HG03139 (cell line): Measurements from ENCODE around the gene RBMS1.
"Not testable (repeated sequence)": the region's sequence is repeated elsewhere in the genome, so short reads cannot be mapped to it uniquely, and the experiment has no call there.

Experiments
- ATAC-seq: cut with Tn5 transposase; IDR thresholded peaks from one replicate; pipeline ENCODE4 v1.9.1; 2021; ENCODE audit not compliant: unreplicated experiment

RBMS1 gene

GRCh38 chr2:160472839-160473251, 20.8 kb downstream of the RBMS1 start:
- ATAC-seq = no peak

GRCh38 chr2:160471950-160472349, 21.7 kb downstream of the RBMS1 start:
- ATAC-seq = no peak

- ATAC-seq = no peak
These were observed 23.9 kb downstream of the RBMS1 start for GRCh38 chr2:160469621-160470204.

- ATAC-seq = no peak
These were observed 24.4 kb downstream of the RBMS1 start for GRCh38 chr2:160469164-160469563.

- no peak for ATAC-seq
These were observed 26.5 kb downstream of the RBMS1 start for GRCh38 chr2:160467086-160467485.

- no peak for ATAC-seq
These were observed 28.2 kb downstream of the RBMS1 start for GRCh38 chr2:160465406-160465805.

- no peak for ATAC-seq
These were observed 28.6 kb downstream of the RBMS1 start for GRCh38 chr2:160465002-160465401.

GRCh38 chr2:160464017-160464416, 29.6 kb downstream of the RBMS1 start:
- no peak for ATAC-seq

- ATAC-seq = no peak
These were observed 30.4 kb downstream of the RBMS1 start for GRCh38 chr2:160463245-160463644.

- no peak for ATAC-seq
These were observed 33.3 kb downstream of the RBMS1 start for GRCh38 chr2:160460333-160460731.

- ATAC-seq = no peak
These were observed 33.9 kb downstream of the RBMS1 start for GRCh38 chr2:160459538-160460332.

- ATAC-seq = no peak
These were observed 34.7 kb downstream of the RBMS1 start for GRCh38 chr2:160458718-160459453.

- no peak for ATAC-seq
These were observed 36.0 kb downstream of the RBMS1 start for GRCh38 chr2:160457588-160457987.

- ATAC-seq = no peak
These were observed 39.4 kb downstream of the RBMS1 start for GRCh38 chr2:160454070-160454797.

GRCh38 chr2:160453111-160453820, 40.3 kb downstream of the RBMS1 start:
- ATAC-seq = no peak

GRCh38 chr2:160450486-160450885, 43.1 kb downstream of the RBMS1 start:
- ATAC-seq = no peak

GRCh38 chr2:160448821-160449220, 44.8 kb downstream of the RBMS1 start:
- ATAC-seq = not testable (repeated sequence)

- ATAC-seq = no peak
These were observed 47.9 kb downstream of the RBMS1 start for GRCh38 chr2:160445673-160446072.

- ATAC-seq = no peak
These were observed 51.0 kb downstream of the RBMS1 start for GRCh38 chr2:160442603-160443002.

GRCh38 chr2:160440888-160441287, 52.7 kb downstream of the RBMS1 start:
- no peak for ATAC-seq

GRCh38 chr2:160439038-160439437, 54.6 kb downstream of the RBMS1 start:
- ATAC-seq = not testable (repeated sequence)
